ENCODE measurements around the gene ADAP1.

Gene ADAP1

DNA sequence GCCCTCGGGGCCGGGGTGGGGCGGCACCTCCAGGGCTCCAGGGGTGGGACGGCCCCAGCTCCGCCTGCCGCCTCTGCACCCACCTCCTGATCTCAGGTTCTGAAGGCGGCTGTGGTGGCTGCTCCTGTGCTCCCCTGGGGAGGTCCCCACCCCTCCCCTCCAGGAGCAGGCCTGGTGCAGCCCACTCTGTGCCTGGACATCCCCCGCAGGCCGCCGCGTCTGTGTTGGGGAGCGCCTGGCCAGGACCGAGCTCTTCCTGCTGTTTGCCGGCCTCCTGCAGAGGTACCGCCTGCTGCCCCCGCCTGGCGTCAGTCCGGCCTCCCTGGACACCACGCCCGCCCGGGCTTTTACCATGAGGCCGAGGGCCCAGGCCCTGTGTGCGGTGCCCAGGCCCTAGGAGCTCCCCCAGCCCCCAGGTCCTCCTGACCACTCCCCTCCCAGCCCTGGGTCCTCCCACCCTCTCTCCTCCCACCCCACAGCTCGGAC, 34.0 kb upstream of the ADAP1 start:
- no peak for DNase-seq

GRCh38 chr7:987909-988308, 33.4 kb upstream of the ADAP1 start:
- DNase-seq, result no peak

GRCh38 chr7:986766-987751, 32.6 kb upstream of the ADAP1 start:
- no peak for DNase-seq

- peak; percentile 17 for DNase-seq
These were observed 31.6 kb upstream of the ADAP1 start for GRCh38 chr7:985915-986741.

GRCh38 chr7:985127-985416, 30.6 kb upstream of the ADAP1 start:
- no peak for DNase-seq

- no peak for DNase-seq
These were observed 30.1 kb upstream of the ADAP1 start for GRCh38 chr7:984361-985126.

- DNase-seq, result no peak
These were observed 29.2 kb upstream of the ADAP1 start for GRCh38 chr7:983616-984071.

DNA sequence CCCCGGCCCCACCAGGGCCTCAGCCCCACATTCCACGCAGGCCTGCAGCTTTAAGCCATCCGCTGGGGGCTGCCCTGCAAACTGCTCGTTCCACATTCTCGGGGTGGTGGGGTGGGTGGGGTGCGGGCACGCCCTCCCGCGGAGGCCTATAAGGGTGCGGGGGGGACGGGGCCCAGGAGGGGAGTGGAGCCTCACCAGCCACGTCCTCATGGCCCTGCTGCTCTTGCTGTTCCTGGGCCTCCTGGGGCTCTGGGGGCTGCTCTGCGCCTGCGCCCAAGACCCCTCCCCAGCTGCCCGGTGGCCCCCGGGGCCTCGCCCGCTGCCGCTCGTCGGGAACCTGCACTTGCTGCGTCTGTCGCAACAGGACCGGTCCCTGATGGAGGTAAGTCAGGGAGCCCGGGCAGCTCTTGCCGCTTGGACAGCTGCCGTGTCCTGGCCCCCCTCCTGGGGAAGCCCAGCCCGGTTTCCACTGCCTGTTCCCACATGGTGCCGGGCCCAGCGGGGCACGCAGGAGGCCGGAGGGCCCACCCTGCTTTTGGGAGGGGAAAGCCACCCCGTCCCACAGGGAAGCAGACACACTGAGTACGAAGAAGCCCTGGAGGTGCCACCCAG, 28.6 kb upstream of the ADAP1 start, which contains the start of gene CYP2W1:
Gene CYP2W1 (plus strand): TSS at position 178 of the 612 bp plus-strand sequence. CDS start 31 bp downstream, at position 209.
- no peak for DNase-seq

GRCh38 chr7:982511-983003, 28.1 kb upstream of the ADAP1 start:
- no peak for DNase-seq

DNA sequence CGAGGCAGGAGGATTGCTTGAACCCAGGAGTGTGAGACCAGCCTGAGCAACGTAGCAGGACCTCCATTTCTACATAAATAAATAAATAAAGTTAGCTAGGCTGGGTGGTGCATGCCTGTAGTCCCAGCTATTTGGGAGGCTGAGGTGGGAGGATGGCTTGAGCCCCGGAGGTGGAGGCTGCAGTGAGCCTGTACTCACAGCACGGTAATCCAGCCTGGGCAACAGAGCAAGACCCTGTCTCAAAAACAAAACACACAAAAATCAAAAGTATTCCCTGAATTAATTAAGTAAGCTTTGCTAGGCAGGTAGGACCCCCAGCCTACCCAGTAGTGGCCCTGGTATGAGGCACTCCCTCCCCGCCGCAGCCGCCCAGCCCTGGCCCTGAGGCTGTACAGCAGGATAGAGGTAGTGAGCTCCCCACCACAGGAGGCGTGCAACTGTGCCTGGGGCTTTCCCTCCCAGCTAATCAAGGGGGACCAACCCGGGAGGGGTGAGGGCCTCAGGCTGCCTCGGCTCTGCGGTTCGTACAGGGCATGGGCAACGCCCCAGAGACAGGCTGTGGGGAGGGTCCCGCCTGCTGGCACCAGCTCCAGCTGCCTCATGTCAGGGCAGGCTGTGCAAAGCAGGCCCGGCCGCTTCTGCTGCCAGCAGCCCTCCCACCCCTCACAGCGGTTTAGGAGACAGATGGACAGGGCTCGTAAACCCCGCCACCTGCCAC, 27.5 kb upstream of the ADAP1 start:
- DNase-seq, result no peak

GRCh38 chr7:979886-980571, 25.5 kb upstream of the ADAP1 start:
- no peak for DNase-seq

DNA sequence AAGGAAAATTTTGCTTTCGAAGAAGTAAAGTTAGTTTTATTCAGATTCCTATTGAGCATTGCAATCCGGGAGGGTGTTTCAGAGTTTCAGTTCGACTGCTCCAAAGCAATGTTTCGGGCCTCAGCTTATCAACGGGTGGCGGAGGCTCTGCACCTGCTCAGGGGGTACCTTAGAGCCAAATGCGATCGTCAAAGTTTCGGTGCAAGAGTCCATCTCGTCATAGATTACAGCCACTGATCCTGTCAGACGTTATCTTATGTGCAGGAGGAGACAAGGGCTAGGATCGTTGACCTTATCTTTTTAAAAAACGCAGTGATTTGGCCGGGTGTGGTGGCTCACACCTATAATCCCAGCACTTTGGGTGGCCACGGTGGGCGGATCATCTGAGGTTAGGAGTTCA, 24.7 kb upstream of the ADAP1 start:
- DNase-seq, result no peak

DNA sequence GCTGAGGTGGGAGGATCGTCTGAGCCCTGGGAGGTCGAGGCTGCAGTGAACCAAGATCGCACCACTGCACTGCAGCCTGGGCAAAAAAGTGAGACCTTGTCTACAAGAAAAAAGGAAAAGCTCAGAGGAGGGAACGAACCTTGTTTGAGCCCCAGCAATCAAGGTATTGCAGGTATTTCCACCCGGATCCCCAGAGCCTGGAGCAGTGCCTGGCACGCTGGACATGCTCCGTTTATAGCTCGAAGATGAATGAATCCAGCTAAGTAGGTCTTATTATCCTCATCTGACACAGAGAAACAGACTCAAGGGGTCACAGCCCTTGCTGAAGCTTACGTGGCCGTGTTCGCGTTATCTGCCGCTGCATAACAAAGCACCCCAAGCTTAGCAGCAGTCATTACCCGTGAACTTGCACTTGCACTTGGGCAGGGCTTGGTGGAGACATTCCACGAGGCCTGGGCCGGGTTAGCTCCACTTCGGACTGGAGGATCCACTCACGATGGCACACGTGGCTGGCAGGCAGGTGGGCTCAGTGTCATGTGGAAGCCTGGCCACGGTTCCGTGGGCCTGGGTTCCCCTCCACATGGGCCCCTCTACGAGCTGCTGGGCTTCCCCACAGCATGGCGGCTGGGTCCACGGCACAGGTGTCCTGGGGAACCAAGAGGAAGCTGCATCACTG, 24.1 kb upstream of the ADAP1 start:
- no peak for DNase-seq

DNA sequence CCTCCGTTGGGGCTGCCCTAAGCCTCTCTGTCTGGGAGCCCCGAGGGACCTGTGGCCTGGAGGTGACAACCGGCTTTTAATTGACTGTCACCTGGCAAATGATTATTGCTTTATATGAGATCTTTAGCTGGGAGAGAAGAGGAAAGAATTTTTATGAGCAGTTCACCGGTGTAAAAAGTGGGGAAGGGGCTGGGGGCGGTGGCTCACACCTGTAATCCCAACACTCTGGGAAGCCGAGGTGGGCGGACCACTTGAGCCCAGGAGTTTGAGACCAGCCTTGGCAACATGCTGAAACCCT, 23.5 kb upstream of the ADAP1 start:
- no peak for DNase-seq

DNA sequence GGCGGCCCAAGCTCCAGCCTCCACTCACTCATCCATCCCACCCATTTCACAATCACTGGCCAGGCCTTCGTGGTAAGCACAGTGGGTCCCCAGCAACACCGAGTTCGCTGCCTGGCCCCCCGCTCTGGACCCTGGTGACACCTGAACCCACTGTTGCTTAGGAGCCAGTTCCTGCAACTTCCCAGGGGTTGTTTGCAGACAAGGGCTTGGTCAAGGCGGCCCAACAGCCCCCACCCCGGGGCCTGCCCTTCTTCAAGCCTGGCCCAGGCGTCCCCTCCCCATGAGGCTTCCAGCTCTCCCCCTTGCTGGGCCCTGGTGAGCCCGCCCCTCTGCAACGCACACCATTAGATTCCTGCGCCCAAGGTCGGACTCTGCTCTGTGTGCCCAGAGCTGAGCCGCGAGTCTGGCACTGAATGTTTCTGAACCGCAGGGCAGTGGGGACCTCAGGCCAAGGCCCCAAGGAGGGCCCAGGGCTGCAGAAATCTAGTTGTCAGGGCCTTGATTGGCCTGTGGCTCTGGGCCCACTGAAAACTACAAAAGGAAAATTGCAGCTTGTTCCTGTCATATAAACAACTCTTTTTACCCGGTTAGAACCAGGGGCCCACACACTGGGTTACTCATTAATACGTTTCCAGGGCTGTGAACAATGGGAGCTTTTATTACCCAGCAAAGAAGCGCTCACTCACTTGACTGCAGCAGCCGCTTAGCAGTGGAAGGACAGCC, 23.0 kb upstream of the ADAP1 start:
- no peak for DNase-seq

- DNase-seq, result no peak
These were observed 22.4 kb upstream of the ADAP1 start for GRCh38 chr7:976901-977325.

GRCh38 chr7:975702-976473, 21.4 kb upstream of the ADAP1 start:
- no peak for DNase-seq

- peak; percentile 76 for DNase-seq
These were observed 20.6 kb upstream of the ADAP1 start, which contains the start of gene COX19 for GRCh38 chr7:974820-975681. COX19 (minus strand) TSS chr7:975549; CDS start chr7:975509, 40 bp downstream.

All from OCI-M1 (cell line).